ENCODE data around the gene PHF20. TPM values are rescaled to one million over a fixed set of nuclear protein-coding genes. Genes with fewer than 3 reads are reported as not detected.

PHF20 gene
- total RNA-seq, 2 experiments from 2014 or later = 119 to 126 TPM

DNA sequence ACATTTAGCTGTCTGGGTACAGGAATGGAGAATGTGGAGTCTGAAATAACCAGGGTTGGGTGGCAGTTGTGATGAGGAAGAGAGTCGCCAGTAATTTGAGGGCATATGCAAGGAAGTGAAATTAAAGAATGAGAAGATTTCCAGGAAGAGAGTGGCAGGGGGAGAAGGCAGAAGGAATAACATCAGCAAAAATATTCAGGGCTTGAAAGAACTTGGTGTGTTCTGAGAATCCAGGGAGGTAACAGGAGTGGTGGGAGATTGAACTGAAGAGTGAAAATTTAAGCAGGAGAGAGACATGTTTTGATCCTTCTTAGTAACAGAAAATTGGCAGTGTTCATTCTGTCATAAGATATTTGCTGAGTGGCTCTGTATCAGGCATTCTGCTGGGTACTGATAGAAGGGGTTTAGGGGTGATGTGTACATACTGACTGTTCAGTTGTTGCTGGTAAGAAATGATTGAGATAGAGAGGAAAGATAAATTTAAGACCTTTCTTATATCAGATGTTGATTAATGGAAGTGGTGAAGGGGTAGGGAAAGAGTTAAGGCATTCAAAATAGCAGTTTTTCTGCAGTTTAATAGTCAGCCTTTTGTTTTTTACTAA, 54.7 kb downstream of the PHF20 start:
- Histone ChIP-seq H3K27ac (ENCODE audit: low read depth in 1 of 2, low read length in 2 of 2) (no peak overlapping the region), H3K4me1 (ENCODE audit: insufficient read depth, low read length) (peaks cover 3% of the 10 kb centered on the region), H3K27me3 (ENCODE audit: control insufficient read depth in 1 of 2, insufficient read depth in 2 of 2, low read length in 2 of 2) (no peaks in the 10 kb centered on the region), H3K9me3 (ENCODE audit: control insufficient read depth in 1 of 2, insufficient read depth in 1 of 2, low read length in 2 of 2) (peaks cover 0 to 6% of the 10 kb centered on the region in 2 experiments), H3K36me3 (ENCODE audit: insufficient read depth, low read length) (peaks cover 26% of the 10 kb centered on the region), H3K4me3 (ENCODE audit: low read length) (no peak overlapping the region)
- Mint-ChIP-seq H3K9me3 (no peaks in the 10 kb centered on the region), H3K4me1 (ENCODE audit: low read depth) (peaks cover 40% of the 10 kb centered on the region), H3K27me3 (no peaks in the 10 kb centered on the region), H3K36me3 (ENCODE audit: low read depth) (peaks cover 81% of the 10 kb centered on the region), H3K4me3 (no peak overlapping the region), H3K27ac (peak overlapping the region; percentile 5)
- intact Hi-C loops (cut with DNase I, micrococcal nuclease) = no loop called here
- CTCF ChIA-PET = no interaction called here
- ATAC-seq (ENCODE audit: poor library complexity) (no peak), DNase-seq (no peak)
- TF ChIP-seq CTCF (IDR thresholded peaks at IDR 0.05) = no peak
- POLR2A ChIA-PET = no interaction called here

DNA sequence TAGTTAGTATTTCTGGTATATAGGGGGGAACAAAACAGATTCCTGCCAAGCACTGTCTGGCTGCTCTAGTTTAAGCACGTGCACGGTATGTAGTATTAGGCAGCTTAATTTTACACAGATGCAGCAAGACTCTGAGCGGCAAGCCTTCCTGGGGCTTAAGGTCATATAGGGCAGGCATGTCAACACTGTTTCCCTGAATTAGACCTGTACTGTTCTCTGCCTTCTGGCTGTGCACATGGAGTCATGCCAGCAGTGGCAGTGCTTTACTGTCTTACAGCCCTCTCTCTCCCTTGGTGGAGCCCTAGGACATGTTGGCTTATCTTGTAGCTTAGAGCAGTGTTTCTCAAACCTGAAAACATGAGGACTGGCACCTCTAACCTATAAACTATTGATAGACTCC, 56.6 kb downstream of the PHF20 start:
- ChIA-PET POLR2A (no interaction called here), CTCF (no interaction called here)
- Histone ChIP-seq H3K9me3 (ENCODE audit: control insufficient read depth in 1 of 2, insufficient read depth in 1 of 2, low read length in 2 of 2) (peaks cover 0 to 6% of the 10 kb centered on the region in 2 experiments), H3K4me1 (ENCODE audit: insufficient read depth, low read length) (peaks cover 9% of the 10 kb centered on the region), H3K36me3 (ENCODE audit: insufficient read depth, low read length) (peaks cover 25% of the 10 kb centered on the region), H3K4me3 (ENCODE audit: low read length) (no peak overlapping the region), H3K27me3 (ENCODE audit: control insufficient read depth in 1 of 2, insufficient read depth in 2 of 2, low read length in 2 of 2) (no peaks in the 10 kb centered on the region), H3K27ac (ENCODE audit: low read depth in 1 of 2, low read length in 2 of 2) (no peak overlapping the region)
- Mint-ChIP-seq H3K9me3 (no peaks in the 10 kb centered on the region), H3K27ac (no peak overlapping the region), H3K4me3 (no peak overlapping the region), H3K4me1 (ENCODE audit: low read depth) (peaks cover 47% of the 10 kb centered on the region), H3K36me3 (ENCODE audit: low read depth) (peaks cover 78% of the 10 kb centered on the region), H3K27me3 (no peaks in the 10 kb centered on the region)
- intact Hi-C loops (cut with DNase I, micrococcal nuclease) = no loop called here
- ATAC-seq (ENCODE audit: poor library complexity) = no peak
- DNase-seq = no peak
- TF ChIP-seq CTCF (IDR thresholded peaks at IDR 0.05) = no peak

DNA sequence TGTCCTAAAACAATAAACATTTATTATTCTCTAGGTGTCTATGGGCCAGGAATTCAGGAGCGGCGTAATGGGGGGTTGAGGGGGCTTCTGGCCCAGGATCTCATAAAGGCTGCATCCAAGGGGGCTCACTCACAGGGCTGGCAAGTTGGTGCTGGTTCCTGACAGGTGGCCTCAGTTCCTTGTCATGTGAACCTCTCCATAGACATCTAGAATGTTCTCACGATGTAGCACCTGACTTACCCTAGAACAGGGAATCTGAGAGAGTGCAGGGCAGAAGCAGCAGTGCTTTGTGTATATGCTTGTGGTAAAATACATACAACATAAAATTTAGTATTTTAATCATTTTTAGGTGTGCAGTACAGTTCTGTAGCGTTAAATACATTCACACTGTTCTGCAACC, 57.1 kb downstream of the PHF20 start:
- H3K9me3 Mint-ChIP-seq = no peaks in the 10 kb centered on the region
- POLR2A ChIA-PET = no interaction called here
- DNase-seq = no peak
- H3K4me1 ChIP-seq (ENCODE audit: insufficient read depth, low read length) = peaks cover 9% of the 10 kb centered on the region
- H3K9me3 ChIP-seq (ENCODE audit: control insufficient read depth in 1 of 2, insufficient read depth in 1 of 2, low read length in 2 of 2) = peaks cover 0 to 6% of the 10 kb centered on the region in 2 experiments
- peaks cover 20% of the 10 kb centered on the region for H3K36me3 ChIP-seq (ENCODE audit: insufficient read depth, low read length)
- H3K4me3 ChIP-seq (ENCODE audit: low read length) = no peak overlapping the region
- ATAC-seq (ENCODE audit: poor library complexity) = no peak
- H3K27ac ChIP-seq (ENCODE audit: low read depth in 1 of 2, low read length in 2 of 2) = no peak overlapping the region
- peaks cover 45% of the 10 kb centered on the region for H3K4me1 Mint-ChIP-seq (ENCODE audit: low read depth)
- peaks cover 74% of the 10 kb centered on the region for H3K36me3 Mint-ChIP-seq (ENCODE audit: low read depth)
- CTCF ChIA-PET = no interaction called here
- H3K27me3 Mint-ChIP-seq = no peaks in the 10 kb centered on the region
- no peak overlapping the region for H3K27ac Mint-ChIP-seq
- intact Hi-C loops (cut with DNase I, micrococcal nuclease) = no loop called here
- no peaks in the 10 kb centered on the region for H3K27me3 ChIP-seq (ENCODE audit: control insufficient read depth in 1 of 2, insufficient read depth in 2 of 2, low read length in 2 of 2)
- no peak for TF ChIP-seq CTCF (IDR thresholded peaks at IDR 0.05)
- H3K4me3 Mint-ChIP-seq = no peak overlapping the region

Data from CD4-positive, alpha-beta T cell (primary cell).